ENCODE results near the gene MCUR1. TPM values are rescaled to one million over a fixed set of nuclear protein-coding genes. Genes with fewer than 3 reads are reported as not detected.
"Not testable (repeated sequence)": the region's sequence is repeated elsewhere in the genome, so short reads cannot be mapped to it uniquely, and the experiment has no call there.

Gene MCUR1
- total RNA-seq, 1 donor from 2014 or later = 12.0 TPM

GRCh38 chr6:13776602-13777001, 37.8 kb downstream of the MCUR1 start:
- DNase-seq (ENCODE audit: low read depth) = no peak

- DNase-seq (ENCODE audit: low read depth) = not testable (repeated sequence)
Measured at GRCh38 chr6:13775466-13775865, 38.9 kb downstream of the MCUR1 start.

GRCh38 chr6:13772358-13773030, 41.9 kb downstream of the MCUR1 start:
- not testable (repeated sequence) for DNase-seq (ENCODE audit: low read depth)

- DNase-seq (ENCODE audit: low read depth) = no peak
Measured at GRCh38 chr6:13769655-13770053, 44.7 kb downstream of the MCUR1 start.

- no peak for DNase-seq (ENCODE audit: low read depth)
Measured at GRCh38 chr6:13769034-13769654, 45.2 kb downstream of the MCUR1 start.

GRCh38 chr6:13767121-13767808, 47.1 kb downstream of the MCUR1 start:
- DNase-seq (ENCODE audit: low read depth) = peak; percentile 19

- DNase-seq (ENCODE audit: low read depth) = peak; percentile 54
Measured at GRCh38 chr6:13766201-13766634, 48.1 kb downstream of the MCUR1 start.

- peak; percentile 16 for DNase-seq (ENCODE audit: low read depth)
Measured at GRCh38 chr6:13765570-13765969, 48.8 kb downstream of the MCUR1 start.

- no peak for DNase-seq (ENCODE audit: low read depth)
Measured at GRCh38 chr6:13764996-13765395, 49.4 kb downstream of the MCUR1 start.

GRCh38 chr6:13763740-13764381, 50.5 kb downstream of the MCUR1 start:
- DNase-seq (ENCODE audit: low read depth) = no peak

GRCh38 chr6:13762611-13763441, 51.5 kb downstream of the MCUR1 start:
- DNase-seq (ENCODE audit: low read depth) = peak; percentile 79

GRCh38 chr6:13761361-13762036, 52.9 kb downstream of the MCUR1 start:
- no peak for DNase-seq (ENCODE audit: low read depth)

- peak; percentile 66 for DNase-seq (ENCODE audit: low read depth)
Measured at GRCh38 chr6:13760307-13761304, 53.8 kb downstream of the MCUR1 start.

- no peak for DNase-seq (ENCODE audit: low read depth)
Measured at GRCh38 chr6:13759025-13759424, 55.3 kb downstream of the MCUR1 start.

GRCh38 chr6:13754644-13755043, 59.7 kb downstream of the MCUR1 start:
- no peak for DNase-seq (ENCODE audit: low read depth)

- no peak for DNase-seq (ENCODE audit: low read depth)
Measured at GRCh38 chr6:13743736-13744127, 70.6 kb downstream of the MCUR1 start.

- no peak for DNase-seq (ENCODE audit: low read depth)
Measured at GRCh38 chr6:13742961-13743735, 71.2 kb downstream of the MCUR1 start.

- no peak for DNase-seq (ENCODE audit: low read depth)
Measured at GRCh38 chr6:13741365-13741764, 73.0 kb downstream of the MCUR1 start.
